AML-193 (cell line): Measurements from ENCODE around the gene ATAD3A.

Experiments
- DNase-seq, 2 experiments: peaks; one replicate each; lab custom pipeline; 2025; lab: John Stamatoyannopoulos, UW

ATAD3A gene

GRCh38 chr1:1540090-1540817, 28.3 kb downstream of the ATAD3A start, which contains the start of gene TMEM240:
TSS of gene TMEM240 (minus strand) at chr1:1540624. CDS start at chr1:1540346, 278 bp downstream.
- no peak for DNase-seq

GRCh38 chr1:1540818-1541628, 29.1 kb downstream of the ATAD3A start:
- no peak for DNase-seq

- DNase-seq, result no peak
Observed at GRCh38 chr1:1541956-1542765, 30.2 kb downstream of the ATAD3A start.

DNA sequence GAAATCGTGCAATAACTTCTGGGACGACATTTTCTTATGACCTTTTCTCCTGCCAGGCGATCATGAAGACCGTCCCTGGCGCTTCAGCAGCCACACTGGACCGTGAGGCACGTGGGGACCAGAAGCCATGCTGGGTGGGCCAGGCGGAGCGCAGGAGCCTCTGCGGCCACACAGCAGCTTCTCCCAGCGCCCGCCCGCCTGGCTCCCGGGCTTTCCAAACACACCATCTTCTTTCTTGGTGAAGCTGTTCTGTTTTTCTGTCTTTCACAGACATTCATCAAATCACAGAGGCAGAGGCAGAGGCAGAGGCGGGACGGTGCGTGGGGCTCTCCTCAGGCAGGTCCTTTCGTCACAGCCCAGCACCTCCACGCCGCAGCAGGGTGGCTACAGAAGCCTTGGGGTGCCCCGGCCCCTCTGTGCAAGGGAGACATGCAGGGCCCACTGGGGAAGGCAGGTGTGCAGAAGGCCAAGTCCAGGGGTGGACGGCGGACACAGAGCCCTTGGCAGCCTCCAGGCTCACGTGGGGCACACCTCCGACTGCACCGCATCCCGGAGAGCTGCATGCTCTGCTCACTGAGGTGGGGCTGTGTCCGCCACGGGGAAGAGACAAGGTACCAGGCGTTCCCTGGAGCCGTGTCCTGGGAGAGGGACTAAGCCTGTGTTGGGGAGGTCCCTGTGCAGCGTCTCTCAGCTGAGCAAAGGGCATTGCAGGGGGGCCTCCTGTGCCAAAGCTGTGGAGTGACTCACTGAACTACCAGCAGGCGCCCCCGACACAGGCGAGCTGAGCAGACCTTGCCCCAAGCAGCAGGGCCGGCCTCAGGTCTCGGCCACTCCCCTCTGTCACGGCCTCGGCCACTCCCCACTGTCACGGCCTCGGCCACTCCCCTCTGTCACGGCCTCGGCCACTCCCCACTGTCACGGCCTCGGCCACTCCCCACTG, 31.1 kb downstream of the ATAD3A start:
- no peak for DNase-seq

- no peak for DNase-seq
Observed at GRCh38 chr1:1543706-1544099, 31.7 kb downstream of the ATAD3A start.

GRCh38 chr1:1544544-1544943, 32.6 kb downstream of the ATAD3A start:
- DNase-seq, result no peak

DNA sequence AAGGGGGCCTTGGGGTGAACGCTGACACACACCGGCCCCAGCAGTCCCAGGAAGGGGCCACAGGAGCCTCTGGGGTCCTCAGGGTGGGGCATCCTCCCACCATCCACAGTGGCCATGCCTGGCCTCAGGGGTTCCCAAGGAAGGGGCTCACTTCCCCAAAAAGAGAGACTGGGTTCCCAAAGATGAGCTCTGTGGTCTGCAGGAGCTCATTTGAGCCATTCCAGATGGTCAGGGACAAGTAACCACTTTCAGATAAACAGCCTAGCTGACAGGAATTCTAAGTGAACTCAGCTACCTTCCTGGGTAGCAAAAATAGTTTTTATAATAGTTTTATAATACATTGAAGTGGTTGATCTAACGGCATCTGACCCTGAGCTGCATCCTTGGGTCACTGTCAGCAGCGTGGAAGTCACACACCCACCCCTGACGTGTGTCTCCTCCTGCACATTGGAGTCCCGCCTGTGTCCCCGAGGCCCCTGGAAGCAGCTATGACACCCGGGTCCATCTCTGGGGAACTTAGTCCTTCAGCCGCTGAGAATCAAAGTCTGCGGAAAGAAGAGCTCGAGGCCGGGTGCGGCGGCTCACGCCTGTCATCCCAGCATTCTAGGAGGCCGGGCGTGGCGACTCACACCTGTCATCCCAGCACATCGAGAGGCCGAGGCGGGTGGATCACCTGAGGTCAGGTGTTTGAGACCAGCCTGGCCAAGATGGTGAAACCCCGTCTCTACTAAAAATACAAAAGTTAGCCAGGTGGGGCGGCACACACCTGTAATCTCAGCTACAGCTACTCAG, 34.2 kb downstream of the ATAD3A start:
- DNase-seq, result no peak

- no peak for DNase-seq
Observed at GRCh38 chr1:1547011-1547410, 35.0 kb downstream of the ATAD3A start.

GRCh38 chr1:1547476-1547875, 35.5 kb downstream of the ATAD3A start:
- no peak for DNase-seq

- DNase-seq, result no peak
Observed at GRCh38 chr1:1548591-1548990, 36.6 kb downstream of the ATAD3A start.

- no peak for DNase-seq
Observed at GRCh38 chr1:1550087-1550486, 38.1 kb downstream of the ATAD3A start.

- peak in 1 of 2 experiments; percentile 4 for DNase-seq
Observed at GRCh38 chr1:1550591-1551432, 38.9 kb downstream of the ATAD3A start.

GRCh38 chr1:1551524-1552262, 39.7 kb downstream of the ATAD3A start:
- no peak for DNase-seq

GRCh38 chr1:1552263-1552639, 40.3 kb downstream of the ATAD3A start:
- DNase-seq, result no peak

- no peak for DNase-seq
Observed at GRCh38 chr1:1553821-1554494, 42.0 kb downstream of the ATAD3A start.

DNA sequence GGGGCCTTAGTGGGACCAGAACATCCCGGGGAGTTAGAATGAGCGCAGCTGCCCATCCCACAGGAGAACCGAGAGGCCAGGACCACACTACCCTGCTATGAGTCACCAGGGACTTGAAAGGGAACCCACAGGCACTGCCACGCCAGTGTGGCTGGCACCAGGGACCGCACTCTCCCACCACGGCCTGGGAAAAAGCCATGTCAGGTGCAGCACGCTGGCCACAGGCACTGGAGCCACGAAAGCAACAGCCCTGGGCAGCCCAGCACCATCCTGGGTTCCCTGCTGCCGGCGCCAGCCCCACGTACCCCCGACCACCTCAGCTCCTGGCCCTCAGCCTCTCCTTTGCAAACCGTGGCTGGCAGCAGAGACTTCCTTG, 42.6 kb downstream of the ATAD3A start:
- DNase-seq, result no peak

DNA sequence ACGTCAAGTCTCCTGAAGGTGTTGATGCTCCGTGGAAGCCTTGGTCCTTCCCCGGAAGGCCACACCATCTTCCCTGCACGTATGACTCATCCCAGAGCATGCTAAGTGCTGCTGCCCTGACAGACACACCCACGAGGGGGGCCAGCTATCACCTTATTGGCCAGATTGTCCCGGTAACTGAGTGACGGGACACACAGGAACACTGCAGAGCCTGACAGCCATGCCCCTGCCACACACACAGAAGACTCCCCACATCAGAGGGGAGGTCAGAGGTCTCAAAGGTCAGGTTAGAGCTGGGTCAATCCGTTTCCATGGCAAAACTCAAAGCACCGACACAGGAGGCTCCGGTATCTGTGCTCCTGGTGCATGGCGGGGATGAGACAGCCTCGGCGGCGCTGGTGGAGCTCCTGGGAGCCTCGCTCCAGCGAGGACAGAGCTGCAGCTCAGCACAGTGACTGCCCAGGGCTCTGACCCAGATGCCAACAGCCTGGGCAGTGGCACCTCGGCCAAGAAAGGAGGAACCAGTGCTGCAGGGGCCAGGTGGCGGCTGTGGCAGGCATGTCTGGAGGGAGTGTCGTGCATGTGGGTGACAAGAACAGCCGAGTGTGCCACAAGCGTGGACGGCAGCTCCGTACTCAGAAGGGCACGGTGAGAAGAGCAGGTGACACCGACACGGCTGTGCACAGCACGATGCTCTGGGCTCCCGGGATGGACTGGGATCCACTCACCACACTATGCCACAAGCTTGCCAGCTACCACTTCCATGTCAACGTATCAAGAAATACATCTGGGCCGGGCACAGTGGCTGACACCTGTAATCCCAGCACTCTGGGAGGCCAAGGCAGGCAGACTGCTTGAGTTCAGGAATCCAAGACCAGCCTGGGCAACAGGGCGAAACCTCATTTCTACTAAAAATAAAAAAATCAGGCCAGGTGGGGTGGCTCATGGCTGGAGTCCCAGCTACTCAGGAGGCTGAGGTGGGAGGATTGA, 43.3 kb downstream of the ATAD3A start:
- DNase-seq, result no peak
